ENCODE data around the gene CELF4. TPM values are rescaled to one million over a fixed set of nuclear protein-coding genes. Genes with fewer than 3 reads are reported as not detected.

The CELF4 gene
- total RNA-seq, 4 donors from 2014 or later = not detected

DNA sequence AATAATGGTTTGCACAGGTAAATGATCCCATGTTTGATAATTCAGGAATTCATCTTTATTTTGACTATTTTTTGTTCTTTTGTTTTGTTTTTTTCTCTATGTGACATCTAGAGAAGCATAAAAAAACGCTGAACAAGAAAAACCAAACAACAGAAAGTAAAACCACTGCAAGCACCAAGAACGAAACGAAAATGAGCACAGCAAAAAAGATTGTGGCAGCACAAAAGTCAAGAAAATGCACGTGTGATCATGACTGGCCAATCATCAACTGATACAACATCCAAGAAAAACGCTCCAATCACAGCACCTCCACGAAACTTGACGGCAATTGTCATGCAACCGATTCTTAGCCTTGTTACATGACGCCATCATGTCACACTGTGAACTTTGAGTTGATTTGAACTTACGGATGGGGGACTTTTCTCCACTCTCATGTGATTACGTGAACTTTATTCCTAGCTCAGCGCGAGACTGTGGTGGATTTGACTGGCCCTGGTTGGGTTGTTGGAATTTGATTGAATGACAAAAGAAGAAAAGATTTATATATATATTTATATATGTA is 318.7 kb downstream of the CELF4 start:
- WGBS, 2 donors = 89 to 91% methylated on average over 13 of the region's 13 CpGs
- TF ChIP-seq EP300 (IDR thresholded peaks at IDR 0.05) = no peak
- TF ChIP-seq POLR2A (IDR thresholded peaks at IDR 0.05) = no peak
- TF ChIP-seq, protein P1, sequence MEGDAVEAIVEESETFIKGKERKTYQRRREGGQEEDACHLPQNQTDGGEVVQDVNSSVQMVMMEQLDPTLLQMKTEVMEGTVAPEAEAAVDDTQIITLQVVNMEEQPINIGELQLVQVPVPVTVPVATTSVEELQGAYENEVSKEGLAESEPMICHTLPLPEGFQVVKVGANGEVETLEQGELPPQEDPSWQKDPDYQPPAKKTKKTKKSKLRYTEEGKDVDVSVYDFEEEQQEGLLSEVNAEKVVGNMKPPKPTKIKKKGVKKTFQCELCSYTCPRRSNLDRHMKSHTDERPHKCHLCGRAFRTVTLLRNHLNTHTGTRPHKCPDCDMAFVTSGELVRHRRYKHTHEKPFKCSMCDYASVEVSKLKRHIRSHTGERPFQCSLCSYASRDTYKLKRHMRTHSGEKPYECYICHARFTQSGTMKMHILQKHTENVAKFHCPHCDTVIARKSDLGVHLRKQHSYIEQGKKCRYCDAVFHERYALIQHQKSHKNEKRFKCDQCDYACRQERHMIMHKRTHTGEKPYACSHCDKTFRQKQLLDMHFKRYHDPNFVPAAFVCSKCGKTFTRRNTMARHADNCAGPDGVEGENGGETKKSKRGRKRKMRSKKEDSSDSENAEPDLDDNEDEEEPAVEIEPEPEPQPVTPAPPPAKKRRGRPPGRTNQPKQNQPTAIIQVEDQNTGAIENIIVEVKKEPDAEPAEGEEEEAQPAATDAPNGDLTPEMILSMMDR (IDR thresholded peaks at IDR 0.05) = no peak
- Histone ChIP-seq H3K4me1 (peaks cover 0 to 5% (median 0%) of the 10 kb centered on the region in 4 donors), H3K9me3 (no peaks in the 10 kb centered on the region), H3K27ac (no peak overlapping the region), H3K4me3 (no peak overlapping the region), H3K36me3 (no peaks in the 10 kb centered on the region), H3K27me3 (peaks cover 0 to 16% of the 10 kb centered on the region in 2 donors)
- no peak for DNase-seq (ENCODE audit: low spot score in 2 of 2)

DNA sequence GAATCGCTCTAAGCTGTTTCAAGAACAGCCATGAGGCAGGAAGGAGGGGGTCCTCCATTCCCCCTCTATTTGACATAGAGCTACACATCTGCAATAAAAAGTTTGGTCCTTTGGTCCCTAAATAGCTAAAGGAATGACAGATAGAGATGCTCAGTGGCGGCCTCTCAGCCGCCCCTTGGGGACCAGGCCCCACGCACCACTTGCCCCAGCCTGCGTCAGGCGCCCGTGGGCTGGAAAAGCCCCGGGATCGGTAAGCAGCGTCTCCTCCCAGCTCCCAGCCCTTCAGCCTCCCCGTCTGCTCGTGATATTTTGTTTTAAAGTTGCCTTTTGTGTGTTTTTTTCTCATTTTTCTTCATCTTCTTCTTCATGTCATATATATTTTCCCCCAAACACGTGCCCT is 321.0 kb downstream of the CELF4 start:
- no peak for TF ChIP-seq EP300 (IDR thresholded peaks at IDR 0.05)
- TF ChIP-seq, protein P1 (IDR thresholded peaks at IDR 0.05) = no peak
- TF ChIP-seq POLR2A (IDR thresholded peaks at IDR 0.05) = no peak
- no peaks in the 10 kb centered on the region for H3K9me3 ChIP-seq
- H3K4me3 ChIP-seq = no peak overlapping the region
- WGBS, 2 donors = 92% methylated on average over 13 of the region's 13 CpGs
- peaks cover 0 to 11% of the 10 kb centered on the region in 2 donors for H3K27me3 ChIP-seq
- H3K27ac ChIP-seq = no peak overlapping the region
- H3K36me3 ChIP-seq = no peaks in the 10 kb centered on the region
- no peak for DNase-seq (ENCODE audit: low spot score in 2 of 2)
- H3K4me1 ChIP-seq = peaks cover 0 to 5% (median 0%) of the 10 kb centered on the region in 4 donors

DNA sequence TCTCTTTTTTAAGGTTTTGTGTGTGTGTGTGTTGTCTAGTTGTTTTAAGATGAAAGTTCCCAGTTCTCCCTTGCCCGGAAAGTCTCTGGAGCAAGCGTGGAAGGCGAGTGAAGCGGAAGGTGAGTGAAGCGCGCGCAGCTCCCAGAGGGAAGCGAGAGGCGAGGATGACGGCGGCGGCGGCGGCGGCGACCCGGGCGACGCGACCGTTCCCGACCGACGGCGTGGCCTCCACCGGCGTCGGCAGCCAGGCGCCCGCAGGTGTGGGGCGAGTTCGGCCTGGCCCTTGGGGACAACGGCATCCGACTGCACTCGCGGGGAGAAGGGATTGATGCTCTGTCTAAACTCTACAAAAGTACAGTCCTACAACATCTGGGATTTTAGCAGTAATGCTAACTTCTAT is 321.9 kb downstream of the CELF4 start:
- TF ChIP-seq EP300 (IDR thresholded peaks at IDR 0.05) = no peak
- no peak for TF ChIP-seq POLR2A (IDR thresholded peaks at IDR 0.05)
- TF ChIP-seq, protein P1 (IDR thresholded peaks at IDR 0.05) = no peak
- no peak for DNase-seq (ENCODE audit: low spot score in 2 of 2)
- Histone ChIP-seq H3K36me3 (no peaks in the 10 kb centered on the region), H3K27ac (no peak overlapping the region), H3K9me3 (no peaks in the 10 kb centered on the region), H3K27me3 (peaks cover 0 to 9% of the 10 kb centered on the region in 2 donors), H3K4me1 (peaks cover 0 to 5% (median 0%) of the 10 kb centered on the region in 4 donors), H3K4me3 (no peak overlapping the region)
- WGBS, 2 donors = 11 to 12% methylated on average over 36 of the region's 36 CpGs

DNA sequence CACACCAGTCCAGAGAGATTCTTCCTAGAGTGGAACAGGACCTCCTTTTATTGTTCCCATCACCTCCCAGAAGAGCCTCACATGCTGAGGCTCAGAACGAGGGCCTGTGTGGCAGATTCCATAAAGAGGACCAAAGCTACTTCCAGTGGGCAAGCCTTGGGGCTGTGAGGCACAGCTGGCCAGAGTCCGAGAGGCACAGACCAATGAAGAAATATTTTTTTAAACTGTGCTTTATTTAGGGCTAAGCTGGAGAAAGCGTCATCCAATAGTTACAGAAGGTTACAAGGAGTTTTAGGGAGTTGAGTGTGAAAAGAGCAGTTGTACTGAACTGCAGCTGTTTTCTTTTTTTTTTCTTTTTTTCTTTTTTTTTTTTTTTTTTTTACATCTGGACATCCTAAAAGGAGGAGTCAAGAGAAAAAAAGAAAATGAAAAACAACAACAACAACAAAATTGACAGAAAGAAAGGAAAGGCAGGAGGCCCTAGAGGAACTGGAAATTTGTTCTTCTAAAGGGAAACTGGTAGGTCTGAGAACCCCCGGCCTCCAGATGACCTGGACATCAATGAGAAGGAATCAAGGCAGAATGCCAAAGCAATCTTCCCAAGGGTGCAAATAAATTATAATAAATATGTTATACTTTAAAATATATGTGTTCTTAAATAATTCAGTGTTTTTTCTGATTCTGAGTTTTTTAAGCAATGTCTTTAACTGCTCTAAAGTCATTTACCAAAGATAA is 322.6 kb downstream of the CELF4 start:
- 40 to 41% methylated on average over 4 of the region's 4 CpGs for WGBS, 2 donors
- H3K4me1 ChIP-seq = peaks cover 0 to 5% (median 0%) of the 10 kb centered on the region in 4 donors
- no peak for TF ChIP-seq POLR2A (IDR thresholded peaks at IDR 0.05)
- TF ChIP-seq, protein P1 (IDR thresholded peaks at IDR 0.05) = no peak
- TF ChIP-seq EP300 (IDR thresholded peaks at IDR 0.05) = no peak
- no peaks in the 10 kb centered on the region for H3K9me3 ChIP-seq
- no peak for DNase-seq (ENCODE audit: low spot score in 2 of 2)
- H3K4me3 ChIP-seq = no peak overlapping the region
- H3K36me3 ChIP-seq = no peaks in the 10 kb centered on the region
- H3K27ac ChIP-seq = no peak overlapping the region
- peaks cover 0 to 9% of the 10 kb centered on the region in 2 donors for H3K27me3 ChIP-seq

DNA sequence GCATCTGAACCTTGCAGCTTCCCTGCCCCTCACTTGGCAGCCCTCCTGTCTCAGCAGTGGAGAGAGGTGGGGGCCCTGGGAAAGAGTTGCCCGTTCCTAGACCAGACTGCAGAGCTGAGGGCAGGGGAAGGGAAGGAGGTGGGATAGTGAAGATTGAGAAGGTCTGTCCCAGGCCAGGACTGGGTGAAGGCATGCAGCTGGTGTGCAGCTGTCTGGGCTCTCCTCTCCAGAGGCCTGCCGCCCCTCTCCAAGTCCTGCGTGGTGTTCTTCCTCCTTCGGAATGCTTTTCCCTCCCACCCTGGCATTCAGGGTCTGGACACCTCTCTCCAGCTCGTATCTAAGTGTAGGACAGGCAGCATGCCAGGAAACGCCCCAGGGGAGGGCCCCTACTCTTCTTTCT is 323.5 kb downstream of the CELF4 start:
- peaks cover 0 to 5% (median 0%) of the 10 kb centered on the region in 4 donors for H3K4me1 ChIP-seq
- TF ChIP-seq POLR2A (IDR thresholded peaks at IDR 0.05) = no peak
- TF ChIP-seq EP300 (IDR thresholded peaks at IDR 0.05) = no peak
- TF ChIP-seq, protein P1 (IDR thresholded peaks at IDR 0.05) = no peak
- no peaks in the 10 kb centered on the region for H3K9me3 ChIP-seq
- 64% methylated on average over 6 of the region's 6 CpGs for WGBS, 2 donors
- peaks cover 0 to 9% of the 10 kb centered on the region in 2 donors for H3K27me3 ChIP-seq
- H3K4me3 ChIP-seq = no peak overlapping the region
- H3K36me3 ChIP-seq = no peaks in the 10 kb centered on the region
- no peak for DNase-seq (ENCODE audit: low spot score in 2 of 2)
- H3K27ac ChIP-seq = no peak overlapping the region
